ES-I3 (cell line): ENCODE results near the gene TFDP3.

Experiments used
- H3K36me3 ChIP-seq: 2 replicates; pipeline ENCODE4 v1.6.1; 2013; ENCODE audit warnings: mild to moderate bottlenecking, low read length, control low read depth, moderate library complexity; ENCODE audit not compliant: insufficient read depth
- H3K4me1 ChIP-seq: 2 replicates; pipeline ENCODE4 v1.6.1; 2013; ENCODE audit warnings: mild to moderate bottlenecking, control low read depth, low read length; ENCODE audit not compliant: insufficient read depth
- H3K9ac ChIP-seq: 2 replicates; pipeline ENCODE4 v1.6.1; 2013; ENCODE audit warnings: low read depth, mild to moderate bottlenecking, low read length, moderate library complexity
- H3K9me3 ChIP-seq: 2 replicates; pipeline ENCODE4 v1.6.1; 2013; ENCODE audit warnings: mild to moderate bottlenecking, low read length, moderate library complexity; ENCODE audit not compliant: control insufficient read depth, insufficient read depth

Gene TFDP3

GRCh38 chrX:133171962-133172708 is 46.0 kb downstream of the TFDP3 start:
- no peaks in the 10 kb centered on the region for H3K9me3 ChIP-seq
- H3K36me3 ChIP-seq = no peaks in the 10 kb centered on the region
- no peak overlapping the region for H3K9ac ChIP-seq
- H3K4me1 ChIP-seq = peaks cover 5% of the 10 kb centered on the region; the same call in 1 of the 2 replicates
